Hepatocyte (in vitro differentiated cells): Measurements from ENCODE around the gene PGAP1.

Source experiments
- EZH2 ChIP-seq: fragments of 200-600 bp; sonication (generic); IDR thresholded peaks from 2 replicates; pipeline ENCODE4 v1.6.1; 2016; ENCODE audit warnings: antibody characterized with exemption, mild to moderate bottlenecking, borderline replicate concordance
- EZH2phosphoT487 ChIP-seq: fragments of 200-600 bp; sonication (generic); IDR thresholded peaks from one replicate; pipeline ENCODE4 v1.6.1; 2018; ENCODE audit warnings: antibody characterized with exemption, mild to moderate bottlenecking, low read depth, moderate library complexity; ENCODE audit not compliant: unreplicated experiment, severe bottlenecking
- TF ChIP-seq, protein P1 (sequence below): fragments of 200-600 bp; sonication (generic); IDR thresholded peaks from 2 replicates; pipeline ENCODE4 v1.5.1; 2016; ENCODE audit warnings: antibody characterized with exemption, mild to moderate bottlenecking; ENCODE audit not compliant: poor library complexity

- TF ChIP-seq, protein P1, sequence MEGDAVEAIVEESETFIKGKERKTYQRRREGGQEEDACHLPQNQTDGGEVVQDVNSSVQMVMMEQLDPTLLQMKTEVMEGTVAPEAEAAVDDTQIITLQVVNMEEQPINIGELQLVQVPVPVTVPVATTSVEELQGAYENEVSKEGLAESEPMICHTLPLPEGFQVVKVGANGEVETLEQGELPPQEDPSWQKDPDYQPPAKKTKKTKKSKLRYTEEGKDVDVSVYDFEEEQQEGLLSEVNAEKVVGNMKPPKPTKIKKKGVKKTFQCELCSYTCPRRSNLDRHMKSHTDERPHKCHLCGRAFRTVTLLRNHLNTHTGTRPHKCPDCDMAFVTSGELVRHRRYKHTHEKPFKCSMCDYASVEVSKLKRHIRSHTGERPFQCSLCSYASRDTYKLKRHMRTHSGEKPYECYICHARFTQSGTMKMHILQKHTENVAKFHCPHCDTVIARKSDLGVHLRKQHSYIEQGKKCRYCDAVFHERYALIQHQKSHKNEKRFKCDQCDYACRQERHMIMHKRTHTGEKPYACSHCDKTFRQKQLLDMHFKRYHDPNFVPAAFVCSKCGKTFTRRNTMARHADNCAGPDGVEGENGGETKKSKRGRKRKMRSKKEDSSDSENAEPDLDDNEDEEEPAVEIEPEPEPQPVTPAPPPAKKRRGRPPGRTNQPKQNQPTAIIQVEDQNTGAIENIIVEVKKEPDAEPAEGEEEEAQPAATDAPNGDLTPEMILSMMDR: no peak
- TF ChIP-seq EZH2 (no peak), EZH2phosphoT487 (no peak)
Observed at GRCh38 chr2:196959734-196960338, 33.3 kb upstream of the PGAP1 start.
